Measurements from ENCODE around the gene SPARC. TPM values are rescaled to one million over a fixed set of nuclear protein-coding genes. Genes with fewer than 3 reads are reported as not detected.

SPARC gene
- polyA plus RNA-seq, 1 of the 3 experiments (the other 2 are of a cell fraction), result 1,115 TPM

GRCh38 chr5:151632941-151633340, 53.8 kb downstream of the SPARC start:
- no peak for DNase-seq
- Histone ChIP-seq H3K9me2 (no peaks in the 10 kb centered on the region), H3K27me3 (ENCODE audit: insufficient read depth) (peaks cover 23% of the 10 kb centered on the region; the same call in 1 of the 2 replicates), H3K79me2 (ENCODE audit: insufficient read depth) (no peaks in the 10 kb centered on the region), H3K36me3 (replicated peaks in 1 of 2; ENCODE audit: control insufficient read depth in 1 of 2, insufficient read depth in 2 of 2, low read length in 1 of 2) (no peaks in the 10 kb centered on the region), H3K27ac (ENCODE audit: low read depth in 2 of 2, low read length in 1 of 2) (no peak overlapping the region), H3K4me3 (ENCODE audit: low read depth in 2 of 2, low read length in 1 of 2) (no peak overlapping the region), H4K20me1 (ENCODE audit: insufficient read depth) (no peaks in the 10 kb centered on the region), H3K9me3 (no peaks in the 10 kb centered on the region), H3K4me2 (no peak overlapping the region), H3F3A (replicated peaks; ENCODE audit: insufficient read depth) (no peaks in the 10 kb centered on the region), H2AFZ (ENCODE audit: low read depth) (no peak overlapping the region), H3K4me1 (ENCODE audit: control insufficient read depth in 1 of 2, insufficient read depth in 2 of 2, low read depth in 1 of 2, low read length in 1 of 2) (no peaks in the 10 kb centered on the region), H3K9ac (no peak overlapping the region)
- no peak for TF ChIP-seq NFIC (IDR thresholded peaks at IDR 0.05; ENCODE audit: borderline replicate concordance)
- no peak for TF ChIP-seq EP300 (IDR thresholded peaks at IDR 0.05; ENCODE audit: borderline replicate concordance in 1 of 2, low read depth in 1 of 2, low read length in 1 of 2)
- no peak for TF ChIP-seq TCF12 (IDR thresholded peaks at IDR 0.05)
- 49% methylated on average over 4 of the region's 8 CpGs for WGBS (ENCODE audit: low lambda C conversion rate)
- ChIA-PET CTCF (interaction anchor here (1.0 to 3.1 kb wide), 3 partner anchors 19 to 49 kb away, joined by 3 to 12 read pairs (median 5); no protein-coding TSS in a partner anchor), POLR2A (no interaction called here)

- Histone ChIP-seq H3K36me3 (replicated peaks in 1 of 2; ENCODE audit: control insufficient read depth in 1 of 2, insufficient read depth in 2 of 2, low read length in 1 of 2) (no peaks in the 10 kb centered on the region), H3K9me2 (no peaks in the 10 kb centered on the region), H3K27me3 (ENCODE audit: insufficient read depth) (peaks cover 19% of the 10 kb centered on the region; the same call in 1 of the 2 replicates), H3K9ac (no peak overlapping the region), H3K4me3 (ENCODE audit: low read depth in 2 of 2, low read length in 1 of 2) (no peak overlapping the region), H4K20me1 (ENCODE audit: insufficient read depth) (no peaks in the 10 kb centered on the region), H3K27ac (ENCODE audit: low read depth in 2 of 2, low read length in 1 of 2) (no peak overlapping the region), H3K4me2 (no peak overlapping the region), H3F3A (replicated peaks; ENCODE audit: insufficient read depth) (no peaks in the 10 kb centered on the region), H3K4me1 (ENCODE audit: control insufficient read depth in 1 of 2, insufficient read depth in 2 of 2, low read depth in 1 of 2, low read length in 1 of 2) (no peaks in the 10 kb centered on the region), H3K9me3 (no peaks in the 10 kb centered on the region), H3K79me2 (ENCODE audit: insufficient read depth) (no peaks in the 10 kb centered on the region), H2AFZ (ENCODE audit: low read depth) (no peak overlapping the region)
- TF ChIP-seq, protein P1, sequence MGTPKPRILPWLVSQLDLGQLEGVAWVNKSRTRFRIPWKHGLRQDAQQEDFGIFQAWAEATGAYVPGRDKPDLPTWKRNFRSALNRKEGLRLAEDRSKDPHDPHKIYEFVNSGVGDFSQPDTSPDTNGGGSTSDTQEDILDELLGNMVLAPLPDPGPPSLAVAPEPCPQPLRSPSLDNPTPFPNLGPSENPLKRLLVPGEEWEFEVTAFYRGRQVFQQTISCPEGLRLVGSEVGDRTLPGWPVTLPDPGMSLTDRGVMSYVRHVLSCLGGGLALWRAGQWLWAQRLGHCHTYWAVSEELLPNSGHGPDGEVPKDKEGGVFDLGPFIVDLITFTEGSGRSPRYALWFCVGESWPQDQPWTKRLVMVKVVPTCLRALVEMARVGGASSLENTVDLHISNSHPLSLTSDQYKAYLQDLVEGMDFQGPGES (IDR thresholded peaks at IDR 0.05; ENCODE audit: low read depth, low read length), result no peak
- TF ChIP-seq POLR2AphosphoS5 (IDR thresholded peaks at IDR 0.05; ENCODE audit: low read depth, low read length) (no peak), TEAD4 (IDR thresholded peaks at IDR 0.05; ENCODE audit: borderline replicate concordance, insufficient read depth) (no peak), SMC3 (IDR thresholded peaks at IDR 0.05; ENCODE audit: low read depth, low read length) (no peak), MXI1 (IDR thresholded peaks at IDR 0.05; ENCODE audit: low read depth, low read length) (no peak), RAD21 (IDR thresholded peaks at IDR 0.05; ENCODE audit: low read length) (no peak), SIN3A (IDR thresholded peaks at IDR 0.05; ENCODE audit: borderline replicate concordance, low read depth, low read length) (no peak), NRF1 (IDR thresholded peaks at IDR 0.05; ENCODE audit: low read depth, low read length) (no peak), GATA2 (CRISPR knock-in tag; IDR thresholded peaks at IDR 0.05) (no peak)
- TF ChIP-seq, protein P2, sequence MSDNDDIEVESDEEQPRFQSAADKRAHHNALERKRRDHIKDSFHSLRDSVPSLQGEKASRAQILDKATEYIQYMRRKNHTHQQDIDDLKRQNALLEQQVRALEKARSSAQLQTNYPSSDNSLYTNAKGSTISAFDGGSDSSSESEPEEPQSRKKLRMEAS (IDR thresholded peaks at IDR 0.05; ENCODE audit: low read depth), result no peak
- CTCF ChIA-PET, result interaction anchor here (1.0 to 3.1 kb wide), 3 partner anchors 20 to 48 kb away, joined by 3 to 12 read pairs (median 5); no protein-coding TSS in a partner anchor
- POLR2A ChIA-PET, result no interaction called here
- WGBS (ENCODE audit: low lambda C conversion rate), result 62% methylated on average over 15 of the region's 15 CpGs
- no peak for DNase-seq
These were observed 54.2 kb downstream of the SPARC start for GRCh38 chr5:151632524-151632923.
